Skin of body (tissue), 2 donors: Measurements from ENCODE around the gene BEGAIN. TPM values are rescaled to one million over a fixed set of nuclear protein-coding genes. Genes with fewer than 3 reads are reported as not detected.

ENCODE experiments used
- DNase-seq: peaks from one replicate; lab custom pipeline; 2025; lab: John Stamatoyannopoulos, UW
- total RNA-seq: library from RNA; depleted of rRNA; stranded (reverse); fragments of >200 nt; gene quantifications from one replicate; pipeline ENCODE4 v1.2.3, GENCODE V29; 2014

Gene BEGAIN
- total RNA-seq, 1 donor from 2014 or later = 1.4 TPM

DNA sequence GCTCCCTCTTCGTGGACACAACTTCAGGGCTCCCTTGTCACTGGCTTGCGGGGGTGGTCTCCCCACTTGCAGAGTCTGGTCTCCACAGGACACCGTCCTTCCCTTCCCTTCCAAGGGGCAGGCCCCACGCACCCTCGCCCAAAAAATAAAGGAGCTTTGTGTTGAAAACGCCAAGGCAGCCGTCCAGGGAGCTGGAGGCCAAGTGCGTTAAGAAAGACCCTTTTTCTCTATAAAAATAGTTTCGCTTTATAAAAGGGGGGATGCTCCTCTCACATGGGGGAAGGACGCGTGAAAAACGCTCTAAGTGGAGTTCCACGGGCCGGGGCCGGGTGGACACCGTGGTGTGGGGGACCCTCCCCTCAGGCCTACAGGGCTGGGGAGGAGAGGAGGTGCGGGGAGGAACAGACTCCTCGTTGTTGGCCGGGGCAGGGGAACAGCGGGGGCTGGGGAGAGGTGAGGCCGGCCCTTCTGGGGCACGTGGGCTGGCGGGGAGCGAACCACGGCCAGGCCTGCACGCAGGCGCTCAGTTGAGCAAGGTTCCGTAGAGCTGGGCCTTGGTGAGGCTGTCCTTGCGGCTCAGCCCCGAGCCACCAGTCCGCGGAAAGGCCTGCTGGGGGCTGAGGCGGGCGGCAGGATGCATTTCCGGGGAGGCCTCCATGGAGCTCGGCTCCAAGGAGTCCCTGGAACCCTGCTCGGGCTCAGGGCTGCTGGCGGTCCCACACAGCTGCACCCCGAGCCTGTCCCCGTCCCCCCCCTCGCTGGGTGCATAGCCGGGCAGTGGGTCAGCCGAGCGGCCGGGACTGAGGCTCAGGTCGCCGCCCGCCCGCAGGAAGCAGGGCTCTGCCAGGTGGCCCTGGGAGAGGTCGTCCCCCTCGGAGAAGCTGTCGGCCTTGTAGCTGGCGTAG, 49.5 kb downstream of the BEGAIN start:
- DNase-seq = no peak

DNA sequence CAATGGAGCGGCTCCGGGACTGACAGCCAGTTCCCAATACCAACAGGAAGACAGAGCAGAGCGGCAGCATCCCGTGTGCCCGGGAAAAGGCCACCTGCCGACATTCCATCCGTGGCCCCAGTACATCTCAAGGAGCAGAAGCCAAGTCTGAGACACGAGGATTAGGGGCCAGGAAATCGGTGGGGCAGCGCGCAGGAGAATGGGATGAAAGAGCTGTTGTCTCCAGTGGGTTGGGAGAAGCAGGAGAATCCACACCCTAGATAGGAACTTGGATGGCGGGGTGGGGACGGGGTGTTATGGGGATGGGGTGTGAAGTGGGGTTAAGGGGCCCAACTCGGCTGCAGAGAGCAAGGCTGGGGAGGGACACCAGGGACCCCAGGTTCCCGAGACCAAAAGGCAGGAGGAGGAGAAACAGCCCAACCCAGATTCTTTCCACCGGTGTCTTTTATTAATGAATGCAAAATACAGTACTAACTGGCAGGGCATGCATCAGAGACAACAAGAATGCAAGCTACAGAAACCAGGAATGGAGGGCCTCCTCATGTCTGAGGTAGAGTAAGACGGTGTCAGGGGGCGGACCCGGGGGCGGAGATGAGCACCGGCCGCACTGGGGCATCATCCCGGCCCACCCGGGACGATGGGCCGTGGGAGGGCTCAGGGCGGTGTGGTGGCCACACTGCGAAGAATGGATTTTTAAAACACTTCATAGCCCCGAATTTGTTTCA, 50.3 kb downstream of the BEGAIN start:
- DNase-seq = no peak

DNA sequence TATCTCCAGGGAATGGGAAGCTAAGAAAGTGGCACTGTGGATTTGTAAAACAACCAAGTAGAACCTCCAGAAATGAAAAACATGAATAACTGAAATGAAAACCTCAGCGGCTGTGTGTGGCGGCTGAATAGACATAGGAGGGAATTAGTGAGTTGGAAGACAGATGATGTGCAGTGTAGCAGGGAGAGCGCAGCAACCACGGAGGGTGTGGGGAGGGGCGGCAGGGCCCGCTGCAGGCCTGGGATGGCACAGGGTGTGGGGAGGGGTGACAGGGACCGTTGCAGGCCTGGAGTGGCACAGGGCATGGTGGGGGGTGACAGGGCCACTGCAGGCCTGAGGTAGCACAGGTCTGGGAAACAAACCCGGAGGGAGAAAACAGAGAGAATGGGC, 51.1 kb downstream of the BEGAIN start:
- no peak for DNase-seq

DNA sequence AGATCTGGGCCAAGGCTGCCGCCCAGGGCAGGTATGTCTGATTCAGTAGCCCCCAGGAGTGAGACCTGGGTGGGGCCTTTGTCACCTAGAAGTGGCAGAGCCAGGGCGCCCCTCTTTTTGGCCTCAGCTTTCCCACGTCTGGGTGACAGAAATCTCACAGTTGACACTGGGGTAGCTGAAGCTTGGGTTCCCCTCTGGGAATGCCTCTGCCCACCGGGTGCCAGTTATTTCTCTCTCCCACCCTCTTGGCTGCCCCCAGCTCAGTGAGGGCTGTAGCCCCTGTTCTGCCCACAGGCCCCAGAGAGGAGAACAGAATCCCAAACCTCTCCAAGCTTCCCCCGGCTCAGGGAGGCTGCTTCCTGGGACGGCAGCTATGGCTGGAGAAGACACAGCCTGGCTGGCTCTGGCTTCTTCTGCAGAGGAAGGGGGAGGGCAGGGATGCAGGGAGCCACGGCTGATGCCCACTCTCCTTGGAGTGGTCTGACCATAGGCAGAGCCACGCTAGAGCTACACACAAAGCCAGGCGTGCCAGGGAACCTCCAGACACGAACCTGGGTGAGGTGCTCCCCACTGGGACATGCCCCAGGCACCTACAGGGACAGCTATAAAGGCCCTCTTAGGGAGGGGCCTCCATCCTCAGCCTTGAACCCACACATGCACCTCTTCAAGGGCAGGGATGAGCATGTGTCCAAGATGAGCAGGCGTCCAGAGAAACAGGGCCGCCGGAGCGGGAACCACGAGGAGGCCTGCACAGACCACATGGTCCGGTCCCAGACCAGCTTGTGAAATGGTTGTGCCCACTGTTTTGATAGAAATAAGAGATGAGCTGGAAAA, 51.7 kb downstream of the BEGAIN start:
- DNase-seq = no peak

DNA sequence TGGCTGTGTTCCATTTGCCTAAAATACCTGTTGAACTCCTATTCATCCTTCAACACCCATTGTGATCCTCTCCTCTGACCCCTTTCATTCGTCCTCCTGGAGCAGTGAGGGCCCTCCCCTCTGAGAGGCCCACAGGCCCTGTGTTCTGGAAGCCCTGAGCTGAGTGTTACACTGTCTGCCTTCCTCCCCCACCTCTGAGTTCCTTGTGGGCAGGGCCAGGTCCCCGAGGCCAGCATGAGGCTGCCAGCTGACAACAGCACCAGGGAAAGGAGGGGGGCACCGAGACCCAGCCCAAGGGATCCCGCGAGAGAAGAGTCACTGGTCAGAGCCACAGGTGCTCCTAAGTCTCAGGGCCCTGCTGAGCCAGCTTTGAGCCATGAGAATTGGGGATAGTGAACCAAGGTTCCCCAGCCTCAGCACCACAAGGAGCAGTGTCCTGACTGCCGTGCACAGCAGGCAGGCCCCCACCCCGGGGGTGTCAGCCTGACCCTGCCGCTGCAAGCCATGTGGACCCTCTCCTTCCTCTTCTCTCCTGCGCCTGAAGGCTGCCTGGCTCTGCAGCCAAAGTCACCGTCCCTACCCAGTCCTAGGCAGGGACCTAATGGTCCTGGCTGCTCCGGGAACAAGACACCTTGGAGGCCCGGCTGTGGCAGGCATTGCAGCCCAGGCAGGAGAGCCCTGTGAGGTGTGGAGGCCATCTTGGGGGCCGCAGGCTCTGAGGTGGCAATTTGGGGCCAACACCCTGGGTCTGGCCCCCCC, 52.5 kb downstream of the BEGAIN start:
- DNase-seq = no peak

DNA sequence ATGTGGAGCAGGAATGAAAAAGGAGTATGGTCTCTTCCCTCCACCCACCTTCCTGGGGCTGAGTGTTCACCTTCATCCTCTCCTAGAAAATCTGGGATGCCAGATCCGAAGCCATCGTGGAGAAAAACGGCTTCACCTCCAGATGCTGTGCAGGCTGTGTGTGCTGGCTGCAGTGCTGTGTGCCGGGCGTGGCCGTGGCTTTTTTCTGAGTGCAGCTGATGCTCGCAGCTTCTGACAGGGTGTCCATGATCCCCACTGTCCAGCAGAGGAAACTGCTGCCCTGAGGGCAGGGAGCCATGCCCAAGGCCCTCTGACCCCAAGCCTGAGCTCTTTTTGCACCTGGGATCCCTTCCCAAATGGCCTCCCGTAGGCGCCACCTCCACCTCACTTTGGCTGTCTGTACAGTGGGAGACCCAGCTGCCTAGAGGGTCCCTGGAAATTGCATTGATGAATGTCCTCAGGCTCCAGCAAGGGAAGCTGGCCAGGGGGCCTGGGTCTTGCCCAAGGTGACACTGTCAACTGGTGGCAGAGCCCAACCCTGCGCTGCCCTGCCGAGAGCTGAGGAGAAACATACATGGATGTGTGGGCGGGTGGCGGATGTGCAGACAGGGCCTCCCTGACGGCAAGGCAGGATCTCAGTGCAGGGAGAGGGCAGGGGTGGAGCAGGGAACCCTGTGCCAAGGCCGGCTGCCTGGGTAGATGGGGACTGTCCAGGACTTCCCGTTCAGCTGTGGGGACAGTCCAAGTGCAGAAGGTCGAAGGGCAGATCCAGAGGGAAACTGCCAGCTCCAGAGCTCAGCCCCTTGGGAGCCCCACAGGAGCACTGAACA, 53.3 kb downstream of the BEGAIN start:
- no peak for DNase-seq

DNA sequence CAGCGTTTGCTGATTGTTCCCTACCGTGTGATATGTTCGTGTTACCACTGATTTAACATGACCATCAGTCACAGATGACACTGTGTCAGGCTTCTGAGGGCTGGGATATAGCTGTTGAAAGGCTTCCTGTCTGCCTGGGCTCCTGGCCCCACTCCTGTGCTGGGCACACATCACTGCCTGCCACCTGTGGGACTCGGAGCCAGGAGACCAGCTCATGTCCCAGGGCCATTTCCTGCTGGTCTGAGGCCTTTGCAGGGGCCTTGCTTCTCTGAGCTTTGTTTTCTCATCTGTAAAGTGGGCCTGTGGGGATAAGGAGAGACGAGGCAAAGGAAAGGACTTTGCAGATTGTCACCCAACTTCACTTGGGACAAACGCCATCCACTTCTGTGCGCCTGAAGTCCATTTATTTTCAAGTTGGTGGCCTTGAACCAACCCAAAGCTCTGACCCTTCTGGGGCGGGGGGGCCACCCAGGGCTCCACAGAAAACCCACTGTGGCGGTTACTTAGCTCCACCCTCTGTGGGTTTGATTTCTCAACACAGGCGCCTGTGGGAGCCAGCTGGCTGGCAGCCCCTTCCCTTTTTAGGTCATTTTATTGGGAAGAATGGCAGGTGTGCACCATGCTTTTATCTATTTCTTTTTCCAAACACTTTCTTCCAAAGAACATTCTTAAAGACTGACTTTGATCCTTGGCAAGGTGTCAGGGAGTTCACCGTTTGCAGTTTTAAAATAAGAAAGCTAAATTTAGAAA, 54.1 kb downstream of the BEGAIN start:
- no peak for DNase-seq

DNA sequence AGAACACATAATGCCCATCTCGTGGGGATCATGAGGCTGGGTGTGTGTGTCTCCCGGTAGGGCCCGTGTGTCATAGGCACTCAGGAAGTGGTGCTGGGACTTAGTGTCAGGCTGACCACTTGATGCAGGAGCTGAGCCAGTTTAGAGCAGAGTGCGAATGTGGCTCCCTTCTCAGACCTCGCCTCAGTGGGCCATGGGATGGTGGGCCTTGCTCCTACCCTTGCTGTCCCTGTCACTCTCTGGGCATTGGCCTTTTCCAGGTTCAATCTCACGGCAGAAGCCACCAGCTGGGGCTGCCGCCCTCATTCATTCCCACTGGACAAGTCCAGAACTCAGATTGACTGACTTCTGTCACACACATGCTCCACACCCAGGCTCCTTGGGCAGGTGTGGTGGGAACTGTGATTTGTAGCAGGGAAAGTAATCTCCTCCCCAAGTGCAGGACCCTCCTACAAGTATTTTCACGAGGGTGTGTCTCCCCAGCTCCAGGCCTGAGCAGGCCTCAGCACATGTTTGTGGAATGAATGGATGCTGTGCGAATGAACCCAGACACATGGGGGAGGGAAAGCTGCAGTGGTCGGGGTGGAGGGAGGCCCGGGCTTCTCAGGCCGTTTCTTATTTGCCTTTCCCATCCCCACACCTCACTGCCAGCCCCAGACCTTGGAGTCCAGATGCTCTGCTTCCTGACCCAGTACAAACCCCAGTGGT, 54.9 kb downstream of the BEGAIN start:
- no peak for DNase-seq

DNA sequence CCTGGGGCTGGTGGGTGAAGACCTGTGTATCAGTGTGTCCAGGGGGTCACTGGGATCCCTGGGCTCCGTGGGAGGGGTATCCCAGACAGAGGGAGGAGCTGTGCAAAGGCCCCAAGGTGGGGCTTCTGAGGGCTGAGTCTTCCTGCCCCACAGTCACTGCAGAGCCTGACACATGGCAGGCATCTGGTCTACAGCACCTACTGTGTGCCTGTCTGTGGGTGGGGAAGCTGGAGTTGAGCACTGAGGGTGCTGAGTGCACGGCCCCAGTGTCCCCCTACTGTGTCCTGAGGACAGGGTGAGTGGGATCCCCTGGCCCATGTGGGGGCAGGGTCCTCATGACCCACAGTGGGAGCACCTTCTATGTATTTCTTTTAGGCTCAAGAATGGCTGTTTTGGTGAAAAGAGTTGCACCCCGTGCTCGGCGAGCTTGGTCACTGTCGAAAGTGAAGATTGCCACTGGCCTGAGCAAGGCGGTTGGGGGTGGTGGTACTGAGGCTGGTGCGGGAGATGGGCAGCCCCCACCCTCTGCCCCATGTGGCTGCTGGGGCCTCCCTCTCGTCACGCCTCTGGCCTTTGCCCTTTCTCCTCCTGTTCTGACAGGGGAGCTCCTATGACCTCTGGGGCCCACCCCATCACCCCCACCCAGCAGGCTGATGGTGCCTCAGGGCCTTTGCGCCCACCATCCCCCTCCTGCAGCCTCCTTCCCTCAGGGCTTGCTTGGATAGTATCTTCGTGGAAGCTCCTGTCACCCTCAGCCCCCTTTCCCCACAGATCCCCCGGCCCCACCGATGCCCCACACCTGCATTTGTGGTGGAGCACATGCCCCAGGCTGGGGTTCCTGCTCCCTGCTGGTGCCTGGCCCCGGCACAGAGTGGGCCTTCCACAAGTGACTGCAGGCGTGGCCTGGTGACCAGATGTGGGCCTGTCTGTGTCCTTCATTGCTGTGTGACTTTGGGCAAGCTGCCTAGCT, 55.8 kb downstream of the BEGAIN start:
- DNase-seq = no peak

DNA sequence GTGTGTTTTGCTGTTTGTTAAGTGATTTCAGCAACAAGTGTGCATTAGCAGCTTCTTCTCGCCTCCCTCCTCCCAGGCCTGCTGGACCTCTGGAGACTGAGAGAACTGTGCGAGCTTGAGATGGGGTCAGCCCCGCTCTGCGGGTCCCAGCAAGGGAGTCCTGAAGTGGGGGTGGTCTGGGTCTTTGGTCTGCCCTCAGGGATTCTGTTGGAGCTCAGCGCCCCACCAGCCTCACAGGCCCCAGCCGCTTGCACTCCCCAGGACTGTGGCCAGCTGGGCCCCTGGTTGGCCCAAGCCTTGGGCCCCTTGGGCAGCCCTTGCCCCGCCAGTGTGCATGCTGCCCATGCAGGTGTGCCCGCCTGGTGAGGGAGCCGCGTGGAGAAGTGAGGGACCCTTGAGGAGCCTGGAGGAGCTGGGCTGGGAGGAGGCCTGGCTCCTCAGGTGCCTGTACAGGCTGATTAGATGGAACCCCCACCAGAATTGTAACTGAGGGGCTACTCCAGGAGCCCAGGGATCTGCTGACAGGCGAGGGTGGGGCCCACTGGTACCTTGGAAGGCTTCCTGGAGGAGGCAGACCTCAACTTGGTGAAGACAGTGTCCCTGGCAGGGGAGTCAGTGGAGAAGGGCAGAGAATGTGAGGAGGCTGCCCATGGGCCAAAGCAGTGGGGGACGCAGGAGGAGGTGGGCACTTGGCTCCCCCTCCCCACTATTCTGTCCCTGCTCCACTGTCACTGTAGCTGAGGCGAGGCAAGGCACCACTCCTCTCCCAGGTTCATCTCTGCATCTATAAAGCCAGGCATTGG, 56.7 kb downstream of the BEGAIN start:
- no peak for DNase-seq

DNA sequence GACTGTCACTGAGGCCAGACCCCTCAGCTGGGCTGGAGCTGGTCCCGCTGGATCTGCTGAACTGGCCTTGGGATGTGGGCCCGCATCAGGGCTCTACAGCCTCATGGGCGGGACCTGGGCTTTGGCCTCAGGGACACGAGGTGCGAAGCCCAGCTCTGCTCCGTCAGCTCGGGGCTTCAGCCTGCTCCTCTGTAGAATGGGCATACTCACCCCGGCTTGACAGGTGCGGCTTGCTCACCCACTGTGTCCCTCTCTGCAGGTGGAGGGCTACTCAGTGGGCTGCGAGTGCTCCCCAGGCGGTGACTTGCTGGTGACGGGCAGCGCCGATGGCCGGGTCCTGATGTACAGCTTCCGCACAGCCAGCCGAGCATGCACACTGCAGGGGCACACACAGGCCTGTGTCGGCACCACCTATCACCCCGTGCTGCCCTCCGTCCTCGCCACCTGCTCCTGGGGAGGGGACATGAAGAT, 57.6 kb downstream of the BEGAIN start:
- DNase-seq = no peak

DNA sequence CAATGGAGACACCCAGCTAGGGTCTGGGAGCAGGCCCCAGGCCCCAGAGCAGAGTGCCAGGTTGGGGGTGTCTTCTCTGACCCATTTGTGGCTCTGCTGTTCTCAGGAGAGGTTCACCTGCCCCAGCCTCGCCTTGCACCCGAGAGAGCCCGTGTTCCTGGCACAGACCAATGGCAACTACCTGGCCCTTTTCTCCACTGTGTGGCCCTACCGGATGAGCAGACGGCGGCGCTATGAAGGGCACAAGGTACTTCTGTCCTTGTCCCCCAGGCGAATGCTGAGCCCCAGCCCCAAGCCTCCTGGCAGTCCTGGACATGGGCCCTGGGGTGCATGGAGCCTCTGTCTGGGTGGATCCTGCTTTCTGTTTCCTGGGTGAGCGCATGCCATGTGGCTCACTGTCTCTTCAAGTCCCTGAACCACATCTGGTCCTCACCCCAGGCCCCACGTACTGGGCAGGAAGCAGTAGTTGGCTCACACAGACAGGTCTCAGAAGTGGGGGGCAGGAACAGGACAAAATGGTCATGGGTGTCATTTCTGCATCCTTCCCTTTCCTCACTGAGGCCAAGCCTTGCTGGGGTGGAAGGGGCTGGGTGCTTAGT, 58.2 kb downstream of the BEGAIN start:
- no peak for DNase-seq

DNA sequence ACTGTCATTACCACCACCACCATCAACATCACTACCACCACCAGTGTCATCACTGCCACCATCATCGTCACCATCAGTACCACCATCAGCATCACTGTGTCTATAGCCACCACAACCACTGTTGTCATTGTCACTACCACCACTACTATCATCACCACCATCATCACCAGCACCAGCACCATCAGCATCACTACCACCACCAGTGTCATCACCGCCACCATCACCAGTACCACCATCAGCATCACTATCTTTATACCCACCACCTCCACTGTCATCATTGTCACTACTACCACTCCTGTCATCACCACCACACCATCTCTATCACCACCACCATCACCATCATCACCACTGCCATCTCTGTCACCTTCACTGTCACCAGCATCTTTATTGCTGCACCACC, 60.6 kb downstream of the BEGAIN start:
- no peak for DNase-seq

DNA sequence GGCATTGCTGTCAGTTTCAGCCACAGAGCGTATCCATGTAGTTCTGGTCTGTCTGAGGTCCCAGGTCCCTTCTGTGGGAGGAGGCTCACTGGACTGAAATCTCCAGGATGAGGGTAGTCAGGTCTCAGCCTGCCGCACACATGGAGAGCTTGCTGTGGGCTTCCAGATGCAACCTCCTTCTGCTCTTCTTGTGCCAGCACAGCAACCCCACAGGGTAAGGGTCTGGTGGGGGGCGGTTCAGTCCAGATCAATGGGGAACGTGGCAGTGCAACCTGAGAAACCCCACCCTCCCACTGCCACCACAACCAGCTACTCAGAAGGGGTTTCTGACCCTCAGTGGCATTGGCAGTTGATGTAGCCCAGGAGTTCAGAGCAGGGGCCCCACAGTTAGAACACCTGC, 61.2 kb downstream of the BEGAIN start:
- DNase-seq = no peak

DNA sequence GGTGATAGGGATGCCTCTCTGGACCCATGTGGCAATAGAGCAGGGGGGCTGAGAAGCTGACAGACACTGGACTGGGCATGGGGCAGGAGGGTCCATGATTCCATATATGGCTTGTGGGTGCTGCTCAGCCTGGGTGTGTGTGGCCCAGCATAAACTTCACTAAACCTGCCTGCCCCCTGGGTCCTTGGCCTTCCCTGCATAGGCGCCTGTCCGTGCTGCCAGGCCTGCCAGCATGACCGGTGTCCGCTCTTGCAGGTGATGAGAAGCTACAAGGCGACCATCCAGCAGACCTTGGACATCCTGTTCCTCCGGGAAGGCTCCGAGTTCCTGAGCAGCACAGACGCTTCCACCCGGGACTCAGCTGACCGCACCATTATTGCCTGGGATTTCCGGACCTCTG, 61.6 kb downstream of the BEGAIN start:
- no peak for DNase-seq

DNA sequence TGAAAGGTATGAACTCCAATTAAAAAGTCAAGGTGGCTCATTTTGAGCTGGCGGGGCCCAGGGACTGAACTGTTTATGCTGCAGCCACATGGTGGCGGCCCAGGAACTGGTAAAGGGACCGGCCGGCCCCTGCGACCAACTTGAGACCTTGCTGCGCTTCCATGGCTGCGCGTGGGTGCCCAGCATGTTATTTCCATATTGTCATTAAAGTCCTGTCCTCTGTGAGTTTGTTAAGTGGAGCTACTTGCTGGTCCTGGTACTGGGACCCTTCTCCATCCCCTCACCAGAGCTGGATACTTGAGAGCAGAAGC, 62.3 kb downstream of the BEGAIN start:
- no peak for DNase-seq
